Left lung (tissue), 10 donors: Measurements from ENCODE around the gene CNTFR. TPM values are rescaled to one million over a fixed set of nuclear protein-coding genes. Genes with fewer than 3 reads are reported as not detected.

Experiments
- ATAC-seq: fragments of 200-7000 bp; cut with Tn5 transposase; one replicate; pipeline ENCODE4 v1.9.1; 2020; ENCODE audit warnings: moderate library complexity
- DNase-seq, 4 donors: peaks; one replicate each; pipeline ENCODE4 v3.0.0-alpha.2; 2013 to 2020
- H3K27ac ChIP-seq, 2 donors: fragments of 200-600 bp; sonication (generic) in 1 of 2; one replicate each; pipeline versions ENCODE4 v1.5.0 to v1.8.0; 2020 to 2021
- H3K27me3 ChIP-seq, 2 donors: fragments of 200-600 bp; sonication (generic) in 1 of 2; one replicate each; pipeline versions ENCODE4 v1.5.0 to v1.8.0; 2020 to 2021
- H3K36me3 ChIP-seq, 2 donors: fragments of 200-600 bp; sonication (generic) in 1 of 2; one replicate each; pipeline versions ENCODE4 v1.5.0 to v1.8.0; 2020 to 2021
- H3K4me1 ChIP-seq, 2 donors: fragments of 200-600 bp; one replicate each; pipeline ENCODE4 v1.8.0; 2021
- H3K4me3 ChIP-seq, 2 donors: fragments of 200-600 bp; sonication (generic) in 1 of 2; one replicate each; pipeline versions ENCODE4 v1.5.0 to v1.8.0; 2020 to 2021; ENCODE audit warnings: mild to moderate bottlenecking in 1 of 2
- H3K9me3 ChIP-seq, 2 donors: fragments of 200-600 bp; sonication (generic) in 1 of 2; one replicate each; pipeline versions ENCODE4 v1.5.0 to v1.8.0; 2020 to 2021
- CTCF ChIP-seq, 2 donors: fragments of 200-600 bp; sonication (generic) in 1 of 2; IDR thresholded peaks; one replicate each; pipeline versions ENCODE4 v1.5.0 to v1.8.0; 2021; ENCODE audit warnings: antibody characterized with exemption in 2 of 2
- intact Hi-C, 2 donors: fragments of 100-400 bp; cut with DNase I; formaldehyde crosslinking; loops; one replicate each; pipeline versions ENCODE4 v1.11.2 to v1.14.2; 2022
- polyA plus RNA-seq, 6 donors: library from polyadenylated mRNA; unstranded; fragments of 120-200 nt; gene quantifications; one replicate each; pipeline ENCODE4 v1.2.1, GENCODE V29; 2013; ENCODE audit not compliant: insufficient read length in 6 of 6
- total RNA-seq, 2 donors: library from RNA; stranded (reverse); fragmentation: NEBNext Ultra II Directional; extraction: Animal tissue kit (Norgen Biotek cat#: 25700); gene quantifications; one replicate each; pipeline ENCODE4 v1.2.1, GENCODE V29; 2021
- donor health status: DM: no; HTN: yes; CAD: no.
- donor health status: DM: no; HTN: no; CAD: no.

Gene CNTFR
- total and polyA plus RNA-seq, 8 donors, result 0.90 to 35.6 (median 26.9) TPM

- Histone ChIP-seq H3K36me3 (no peaks in the 10 kb centered on the region), H3K27me3 (peaks cover 17 to 100% of the 10 kb centered on the region in 2 donors), H3K4me3 (no peak overlapping the region), H3K9me3 (no peaks in the 10 kb centered on the region), H3K4me1 (peaks cover 0 to 7% of the 10 kb centered on the region in 2 donors), H3K27ac (no peak overlapping the region)
- no peak for DNase-seq
- intact Hi-C loops, result no loop called here
- TF ChIP-seq CTCF (IDR thresholded peaks at IDR 0.05), result no peak
- ATAC-seq, result no peak
Observed at GRCh38 chr9:34581318-34581717, 8.2 kb downstream of the CNTFR start.

- H3K9me3 ChIP-seq, result no peaks in the 10 kb centered on the region
- H3K27me3 ChIP-seq, result peaks cover 17 to 100% of the 10 kb centered on the region in 2 donors
- H3K36me3 ChIP-seq, result no peaks in the 10 kb centered on the region
- no peak overlapping the region for H3K4me3 ChIP-seq
- TF ChIP-seq CTCF (IDR thresholded peaks at IDR 0.05), result no peak
- ATAC-seq, result no peak
- peaks cover 0 to 7% of the 10 kb centered on the region in 2 donors for H3K4me1 ChIP-seq
- intact Hi-C loops, result no loop called here
- no peak for DNase-seq
- no peak overlapping the region for H3K27ac ChIP-seq
Observed at GRCh38 chr9:34580358-34580757, 9.2 kb downstream of the CNTFR start.

GRCh38 chr9:34579808-34580163 is 9.7 kb downstream of the CNTFR start:
- no peaks in the 10 kb centered on the region for H3K36me3 ChIP-seq
- no peak overlapping the region for H3K27ac ChIP-seq
- H3K9me3 ChIP-seq, result no peaks in the 10 kb centered on the region
- intact Hi-C loops, result no loop called here
- H3K4me1 ChIP-seq, result peaks cover 0 to 7% of the 10 kb centered on the region in 2 donors
- no peak for ATAC-seq
- DNase-seq, result no peak
- H3K27me3 ChIP-seq, result peaks cover 17 to 100% of the 10 kb centered on the region in 2 donors
- no peak for TF ChIP-seq CTCF (IDR thresholded peaks at IDR 0.05)
- no peak overlapping the region for H3K4me3 ChIP-seq

GRCh38 chr9:34579104-34579807 is 10.3 kb downstream of the CNTFR start:
- ATAC-seq (no peak), DNase-seq (peak in 1 of 4 donors; percentile 82)
- Histone ChIP-seq H3K27ac (no peak overlapping the region), H3K36me3 (no peaks in the 10 kb centered on the region), H3K9me3 (no peaks in the 10 kb centered on the region), H3K4me3 (no peak overlapping the region), H3K27me3 (peaks cover 13 to 100% of the 10 kb centered on the region in 2 donors), H3K4me1 (peaks cover 0 to 7% of the 10 kb centered on the region in 2 donors)
- intact Hi-C loops, result no loop called here
- TF ChIP-seq CTCF (IDR thresholded peaks at IDR 0.05), result no peak

- Histone ChIP-seq H3K27me3 (peaks cover 12 to 97% of the 10 kb centered on the region in 2 donors), H3K36me3 (no peaks in the 10 kb centered on the region), H3K4me1 (peaks cover 0 to 7% of the 10 kb centered on the region in 2 donors), H3K4me3 (no peak overlapping the region), H3K9me3 (no peaks in the 10 kb centered on the region), H3K27ac (no peak overlapping the region)
- TF ChIP-seq CTCF (IDR thresholded peaks at IDR 0.05), result no peak
- ATAC-seq (peak; percentile 58), DNase-seq (no peak)
- intact Hi-C loops, result no loop called here
Observed at GRCh38 chr9:34578241-34579103, 11.1 kb downstream of the CNTFR start.
